SK-N-SH treated with all-trans-retinoic acid at 6 μM for 48 hours (cell line): ENCODE measurements around the gene CYP1B1.

Experiments used
- ATAC-seq: fragments of 200-7000 bp; cut with Tn5 transposase; 3 replicates; pipeline ENCODE4 v1.9.1; 2020; ENCODE audit warnings: mild to moderate bottlenecking, moderate library complexity
- ARNTL ChIP-seq: fragments of 450-650 bp; formaldehyde crosslinking; IDR thresholded peaks from 2 replicates; pipeline ENCODE4 v1.5.0; 2020; ENCODE audit warnings: low read depth, mild to moderate bottlenecking, moderate library complexity, borderline replicate concordance
- BACH2 ChIP-seq: fragments of 250-450 bp; sonication (Bioruptor Pico); IDR thresholded peaks from 2 replicates; pipeline ENCODE4 v1.9.0; 2021; ENCODE audit warnings: mild to moderate bottlenecking, borderline replicate concordance
- CSDC2 ChIP-seq: fragments of 250-450 bp; sonication (Bioruptor Pico); IDR thresholded peaks from 2 replicates; pipeline ENCODE4 v1.5.0; 2020; ENCODE audit warnings: mild to moderate bottlenecking, moderate library complexity
- ESRRG ChIP-seq: fragments of 250-450 bp; sonication (Bioruptor Pico); IDR thresholded peaks from 2 replicates; pipeline ENCODE4 v1.6.1; 2021; ENCODE audit warnings: mild to moderate bottlenecking
- GLIS3 ChIP-seq: fragments of 250-450 bp; sonication (Bioruptor Pico); IDR thresholded peaks from 2 replicates; pipeline ENCODE4 v1.5.0; 2020; ENCODE audit warnings: mild to moderate bottlenecking, moderate library complexity
- ISL1 ChIP-seq: fragments of 250-450 bp; sonication (Bioruptor Pico); IDR thresholded peaks from 2 replicates; pipeline ENCODE4 v2.1.2; 2022; ENCODE audit warnings: mild to moderate bottlenecking, moderate library complexity
- OSR1 ChIP-seq: fragments of 250-450 bp; sonication (Bioruptor Pico); IDR thresholded peaks from 2 replicates; pipeline ENCODE4 v1.8.0; 2022; ENCODE audit warnings: moderate library complexity, mild to moderate bottlenecking, inconsistent platforms
- PPARA ChIP-seq: fragments of 250-450 bp; sonication (Bioruptor Pico); IDR thresholded peaks from 2 replicates; pipeline ENCODE4 v1.5.0; 2020; ENCODE audit warnings: mild to moderate bottlenecking, borderline replicate concordance
- RARB ChIP-seq: fragments of 250-450 bp; sonication (Bioruptor Pico); IDR thresholded peaks from 2 replicates; pipeline ENCODE4 v1.8.0; 2021; ENCODE audit warnings: mild to moderate bottlenecking, moderate library complexity
- SNAI2 ChIP-seq: fragments of 250-450 bp; sonication (Bioruptor Pico); IDR thresholded peaks from 2 replicates; pipeline ENCODE4 v1.5.0; 2020; ENCODE audit warnings: mild to moderate bottlenecking, moderate library complexity
- TCF4 ChIP-seq: fragments of 250-450 bp; sonication (Bioruptor Pico); IDR thresholded peaks from 2 replicates; pipeline ENCODE4 v1.8.0; 2021; ENCODE audit warnings: mild to moderate bottlenecking, moderate library complexity, borderline replicate concordance
- TOX ChIP-seq: fragments of 250-450 bp; sonication (Bioruptor Pico); IDR thresholded peaks from 2 replicates; pipeline ENCODE4 v1.8.0; 2021; ENCODE audit warnings: mild to moderate bottlenecking, moderate library complexity, borderline replicate concordance
- ZC3H10 ChIP-seq: fragments of 250-450 bp; sonication (Bioruptor Pico); IDR thresholded peaks from 2 replicates; pipeline ENCODE4 v1.5.1; 2021; ENCODE audit warnings: mild to moderate bottlenecking, moderate library complexity
- ZFP3 ChIP-seq: fragments of 250-450 bp; sonication (Bioruptor Pico); IDR thresholded peaks from 2 replicates; pipeline ENCODE4 v1.5.0; 2020; ENCODE audit warnings: mild to moderate bottlenecking, moderate library complexity
- ZFP30 ChIP-seq: fragments of 450-650 bp; formaldehyde crosslinking; IDR thresholded peaks from 2 replicates; pipeline ENCODE4 v1.5.0; 2022; ENCODE audit warnings: mild to moderate bottlenecking, moderate library complexity
- ZNF565 ChIP-seq: fragments of 450-650 bp; formaldehyde crosslinking; conservative IDR thresholded peaks from 2 replicates; pipeline ENCODE4 v1.5.0; 2020; ENCODE audit warnings: low read depth, mild to moderate bottlenecking, moderate library complexity
- ZNF8 ChIP-seq: fragments of 450-650 bp; formaldehyde crosslinking; IDR thresholded peaks from 2 replicates; pipeline ENCODE4 v1.5.0; 2020; ENCODE audit warnings: mild to moderate bottlenecking, moderate library complexity
- TF ChIP-seq, protein P1 (sequence below): fragments of 250-450 bp; sonication (Bioruptor Pico); IDR thresholded peaks from 2 replicates; pipeline ENCODE4 v1.5.1; 2020; ENCODE audit warnings: low read depth, mild to moderate bottlenecking, moderate library complexity
- TF ChIP-seq, protein P2 (sequence below): fragments of 250-450 bp; sonication (Bioruptor Pico); IDR thresholded peaks from 2 replicates; pipeline ENCODE4 v1.8.0; 2020; ENCODE audit warnings: mild to moderate bottlenecking, moderate library complexity, borderline replicate concordance
- TF ChIP-seq, protein P3 (sequence below): fragments of 250-450 bp; sonication (Bioruptor Pico); IDR thresholded peaks from 2 replicates; pipeline ENCODE4 v1.5.1; 2021; ENCODE audit warnings: mild to moderate bottlenecking, moderate library complexity
- TF ChIP-seq, protein P4 (sequence below): fragments of 250-450 bp; sonication (Bioruptor Pico); IDR thresholded peaks from 2 replicates; pipeline ENCODE4 v1.8.0; 2021; ENCODE audit warnings: low read depth, mild to moderate bottlenecking, moderate library complexity, borderline replicate concordance

CYP1B1 gene

DNA sequence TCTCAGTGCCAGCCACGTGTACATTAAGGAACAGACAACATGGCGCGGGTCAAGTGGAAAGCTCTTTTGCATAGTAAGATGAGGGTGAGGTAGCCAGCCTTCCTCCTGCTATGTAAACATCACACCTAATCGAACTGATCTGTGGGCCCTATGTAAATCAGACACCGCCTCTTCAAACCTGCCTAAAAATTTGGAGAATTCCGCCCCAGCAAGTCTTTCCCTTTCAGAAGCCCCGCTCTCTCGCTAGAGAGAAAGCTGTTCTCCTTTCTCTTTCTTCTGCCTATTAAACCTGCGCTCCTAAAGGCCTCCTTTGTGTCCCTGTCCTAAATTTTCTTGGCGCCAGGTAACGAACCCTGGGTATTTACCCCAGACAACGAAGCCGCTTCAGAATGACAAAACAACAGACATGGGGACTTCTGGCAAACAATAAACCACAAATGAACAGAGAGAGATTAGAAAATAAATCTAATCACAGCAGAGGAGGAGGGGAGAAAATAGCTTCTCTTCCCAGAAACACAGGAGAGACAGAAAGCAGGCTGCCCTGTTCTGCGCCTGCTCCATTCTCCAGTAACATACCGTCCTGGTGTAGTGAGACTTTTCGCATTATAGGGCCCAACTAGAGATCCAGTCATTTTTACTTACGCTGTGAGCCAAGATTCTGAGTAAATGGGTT is 31.9 kb upstream of the CYP1B1 start:
- TF ChIP-seq CSDC2 (CRISPR knock-in tag) (no peak), ISL1 (CRISPR knock-in tag) (peak; percentile 37), ZNF565 (CRISPR knock-in tag) (no peak), TCF4 (CRISPR knock-in tag) (peak; percentile 61; the same call in 1 of the 2 replicates)
- no peak for ATAC-seq

DNA sequence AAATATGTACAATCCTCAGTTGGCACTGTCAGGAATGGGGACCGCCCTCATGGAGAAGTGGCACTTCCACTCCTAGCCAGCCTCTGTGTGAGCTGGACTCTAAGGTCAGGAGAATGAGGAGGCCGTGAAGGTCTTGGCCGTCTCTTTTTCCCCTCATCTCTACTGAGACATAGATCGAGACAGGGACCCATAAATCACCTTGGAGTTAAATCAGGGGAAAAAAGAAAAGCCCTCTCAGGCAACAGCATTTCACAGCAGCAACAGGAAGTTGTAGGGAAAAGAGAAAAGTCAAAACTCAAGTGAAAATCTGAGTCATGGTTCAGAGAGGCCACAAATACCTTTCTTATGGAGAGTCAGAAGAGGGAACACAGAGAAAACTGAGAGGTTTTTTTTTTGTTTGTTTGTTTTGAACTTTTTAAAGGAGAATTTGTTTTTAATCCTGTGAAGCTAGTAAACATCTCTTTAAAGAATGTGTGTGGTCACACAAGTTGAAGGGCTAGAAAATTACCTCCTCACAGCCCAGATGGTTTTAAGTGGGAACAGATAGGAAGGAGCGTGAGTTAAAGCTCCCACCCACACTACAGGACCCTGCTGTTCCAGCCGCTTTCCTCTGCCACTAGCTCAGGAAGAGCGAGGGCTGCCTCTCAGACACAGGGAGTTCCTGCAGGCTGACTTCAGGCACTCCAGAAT is 30.6 kb upstream of the CYP1B1 start:
- ATAC-seq: peak; percentile 84
- TF ChIP-seq ZNF8 (no peak), ESRRG (CRISPR knock-in tag) (no peak), ZNF565 (CRISPR knock-in tag) (no peak), PPARA (CRISPR knock-in tag) (no peak), ZFP30 (CRISPR knock-in tag) (no peak)
- TF ChIP-seq, protein P1, sequence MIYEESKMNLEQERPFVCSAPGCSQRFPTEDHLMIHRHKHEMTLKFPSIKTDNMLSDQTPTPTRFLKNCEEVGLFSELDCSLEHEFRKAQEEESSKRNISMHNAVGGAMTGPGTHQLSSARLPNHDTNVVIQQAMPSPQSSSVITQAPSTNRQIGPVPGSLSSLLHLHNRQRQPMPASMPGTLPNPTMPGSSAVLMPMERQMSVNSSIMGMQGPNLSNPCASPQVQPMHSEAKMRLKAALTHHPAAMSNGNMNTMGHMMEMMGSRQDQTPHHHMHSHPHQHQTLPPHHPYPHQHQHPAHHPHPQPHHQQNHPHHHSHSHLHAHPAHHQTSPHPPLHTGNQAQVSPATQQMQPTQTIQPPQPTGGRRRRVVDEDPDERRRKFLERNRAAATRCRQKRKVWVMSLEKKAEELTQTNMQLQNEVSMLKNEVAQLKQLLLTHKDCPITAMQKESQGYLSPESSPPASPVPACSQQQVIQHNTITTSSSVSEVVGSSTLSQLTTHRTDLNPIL (CRISPR knock-in tag): no peak
- TF ChIP-seq, protein P2, sequence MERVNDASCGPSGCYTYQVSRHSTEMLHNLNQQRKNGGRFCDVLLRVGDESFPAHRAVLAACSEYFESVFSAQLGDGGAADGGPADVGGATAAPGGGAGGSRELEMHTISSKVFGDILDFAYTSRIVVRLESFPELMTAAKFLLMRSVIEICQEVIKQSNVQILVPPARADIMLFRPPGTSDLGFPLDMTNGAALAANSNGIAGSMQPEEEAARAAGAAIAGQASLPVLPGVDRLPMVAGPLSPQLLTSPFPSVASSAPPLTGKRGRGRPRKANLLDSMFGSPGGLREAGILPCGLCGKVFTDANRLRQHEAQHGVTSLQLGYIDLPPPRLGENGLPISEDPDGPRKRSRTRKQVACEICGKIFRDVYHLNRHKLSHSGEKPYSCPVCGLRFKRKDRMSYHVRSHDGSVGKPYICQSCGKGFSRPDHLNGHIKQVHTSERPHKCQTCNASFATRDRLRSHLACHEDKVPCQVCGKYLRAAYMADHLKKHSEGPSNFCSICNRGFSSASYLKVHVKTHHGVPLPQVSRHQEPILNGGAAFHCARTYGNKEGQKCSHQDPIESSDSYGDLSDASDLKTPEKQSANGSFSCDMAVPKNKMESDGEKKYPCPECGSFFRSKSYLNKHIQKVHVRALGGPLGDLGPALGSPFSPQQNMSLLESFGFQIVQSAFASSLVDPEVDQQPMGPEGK: no peak

DNA sequence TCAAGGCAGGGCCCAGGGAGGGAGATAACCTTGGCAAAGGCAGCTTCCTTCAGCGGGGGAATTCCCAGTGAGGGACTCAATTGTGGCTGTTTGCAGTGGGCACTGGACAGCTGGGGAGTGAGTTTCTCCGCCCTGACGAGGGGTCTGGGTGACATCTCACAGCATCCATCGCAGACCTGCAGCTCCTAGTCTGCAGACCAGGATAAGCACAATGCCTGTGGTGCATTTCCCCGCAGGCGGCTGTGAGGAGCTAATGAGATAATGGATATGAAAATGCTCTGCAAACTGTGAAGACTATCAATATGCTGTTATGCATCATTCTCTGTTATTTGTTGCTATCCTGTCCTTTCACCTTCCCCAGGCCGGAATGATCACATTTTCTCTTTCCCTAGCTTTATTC is 30.0 kb upstream of the CYP1B1 start:
- peak; percentile 40; the same call in 2 of the 3 replicates for ATAC-seq
- TF ChIP-seq ARNTL (CRISPR knock-in tag): no peak
- TF ChIP-seq TOX (CRISPR knock-in tag): no peak
- TF ChIP-seq ISL1 (CRISPR knock-in tag): no peak
- TF ChIP-seq SNAI2 (CRISPR knock-in tag): no peak
- no peak; the same call in 1 of the 2 replicates for TF ChIP-seq TCF4 (CRISPR knock-in tag)
- TF ChIP-seq ZC3H10 (CRISPR knock-in tag): no peak
- TF ChIP-seq RARB (CRISPR knock-in tag): no peak
- TF ChIP-seq BACH2 (CRISPR knock-in tag): no peak
- TF ChIP-seq, protein P3, sequence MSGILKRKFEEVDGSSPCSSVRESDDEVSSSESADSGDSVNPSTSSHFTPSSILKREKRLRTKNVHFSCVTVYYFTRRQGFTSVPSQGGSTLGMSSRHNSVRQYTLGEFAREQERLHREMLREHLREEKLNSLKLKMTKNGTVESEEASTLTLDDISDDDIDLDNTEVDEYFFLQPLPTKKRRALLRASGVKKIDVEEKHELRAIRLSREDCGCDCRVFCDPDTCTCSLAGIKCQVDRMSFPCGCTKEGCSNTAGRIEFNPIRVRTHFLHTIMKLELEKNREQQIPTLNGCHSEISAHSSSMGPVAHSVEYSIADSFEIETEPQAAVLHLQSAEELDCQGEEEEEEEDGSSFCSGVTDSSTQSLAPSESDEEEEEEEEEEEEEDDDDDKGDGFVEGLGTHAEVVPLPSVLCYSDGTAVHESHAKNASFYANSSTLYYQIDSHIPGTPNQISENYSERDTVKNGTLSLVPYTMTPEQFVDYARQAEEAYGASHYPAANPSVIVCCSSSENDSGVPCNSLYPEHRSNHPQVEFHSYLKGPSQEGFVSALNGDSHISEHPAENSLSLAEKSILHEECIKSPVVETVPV (CRISPR knock-in tag): no peak
- TF ChIP-seq ZFP3: no peak
- no peak for TF ChIP-seq ESRRG (CRISPR knock-in tag)
- no peak for TF ChIP-seq ZNF8
- no peak for TF ChIP-seq OSR1 (CRISPR knock-in tag)
- TF ChIP-seq ZFP30 (CRISPR knock-in tag): no peak
- TF ChIP-seq PPARA (CRISPR knock-in tag): no peak
- TF ChIP-seq CSDC2 (CRISPR knock-in tag): no peak
- TF ChIP-seq GLIS3: no peak
- TF ChIP-seq, protein P4, sequence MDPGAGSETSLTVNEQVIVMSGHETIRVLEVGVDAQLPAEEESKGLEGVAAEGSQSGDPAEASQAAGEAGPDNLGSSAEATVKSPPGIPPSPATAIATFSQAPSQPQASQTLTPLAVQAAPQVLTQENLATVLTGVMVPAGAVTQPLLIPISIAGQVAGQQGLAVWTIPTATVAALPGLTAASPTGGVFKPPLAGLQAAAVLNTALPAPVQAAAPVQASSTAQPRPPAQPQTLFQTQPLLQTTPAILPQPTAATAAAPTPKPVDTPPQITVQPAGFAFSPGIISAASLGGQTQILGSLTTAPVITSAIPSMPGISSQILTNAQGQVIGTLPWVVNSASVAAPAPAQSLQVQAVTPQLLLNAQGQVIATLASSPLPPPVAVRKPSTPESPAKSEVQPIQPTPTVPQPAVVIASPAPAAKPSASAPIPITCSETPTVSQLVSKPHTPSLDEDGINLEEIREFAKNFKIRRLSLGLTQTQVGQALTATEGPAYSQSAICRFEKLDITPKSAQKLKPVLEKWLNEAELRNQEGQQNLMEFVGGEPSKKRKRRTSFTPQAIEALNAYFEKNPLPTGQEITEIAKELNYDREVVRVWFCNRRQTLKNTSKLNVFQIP: no peak
- TF ChIP-seq, protein P1 (CRISPR knock-in tag): no peak
